GM19238 (cell line): ENCODE results near the gene SMU1.
"Not testable (repeated sequence)": the region's sequence is repeated elsewhere in the genome, so short reads cannot be mapped to it uniquely, and the experiment has no call there.

ENCODE experiments used
- DNase-seq: peaks from one replicate; pipeline ENCODE4 v3.0.0; 2011; ENCODE audit warnings: low spot score; ENCODE audit not compliant: insufficient read length

Gene SMU1

DNA sequence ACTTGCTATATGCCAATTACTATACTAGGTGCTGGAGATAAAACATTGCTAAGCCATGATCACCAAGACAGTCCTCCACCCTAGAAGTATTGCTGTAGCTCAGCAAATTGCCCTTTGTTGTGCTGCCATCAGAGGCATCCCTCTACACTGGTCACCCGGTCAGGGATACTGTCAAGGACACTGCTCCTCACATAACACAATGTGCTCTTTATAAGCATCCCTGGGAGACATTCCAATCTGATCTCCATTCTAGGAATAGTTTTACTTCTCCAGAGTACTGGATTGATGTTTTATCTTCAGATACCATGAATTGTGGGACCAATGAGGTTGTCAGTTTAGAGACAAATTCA, 61.8 kb downstream of the SMU1 start:
- no peak for DNase-seq

DNA sequence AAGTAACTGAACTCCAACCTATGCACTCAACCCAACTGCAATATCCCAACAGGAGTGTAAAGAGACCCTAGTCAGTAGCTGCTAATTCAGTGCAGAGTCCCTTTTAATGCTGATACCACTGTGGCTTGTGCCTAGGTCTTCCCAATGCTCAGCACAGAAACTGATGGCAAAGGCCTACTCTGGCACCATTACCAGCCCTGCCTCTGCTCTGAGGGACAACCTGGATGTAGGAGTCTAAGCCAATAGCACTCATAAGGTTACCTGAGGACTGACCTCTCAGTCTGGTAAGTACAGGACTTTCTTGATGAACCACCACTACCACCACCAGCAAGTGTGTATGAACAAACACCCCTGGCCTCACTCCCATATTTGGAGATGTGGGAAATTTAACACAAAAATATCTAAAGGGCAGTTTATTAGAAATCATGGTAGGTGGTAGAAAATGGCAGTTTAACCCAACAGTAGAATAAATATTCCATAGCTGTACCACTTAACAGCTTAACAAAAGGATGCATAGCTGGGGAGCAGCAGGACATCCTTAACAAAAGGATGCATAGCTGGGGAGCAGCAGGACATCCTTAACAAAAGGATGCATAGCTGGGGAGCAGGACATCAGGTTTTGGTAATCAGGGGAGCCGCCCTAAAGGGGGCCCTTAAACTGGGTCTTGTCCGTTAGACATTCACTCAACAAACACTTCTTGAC, 62.4 kb downstream of the SMU1 start:
- no peak for DNase-seq

DNA sequence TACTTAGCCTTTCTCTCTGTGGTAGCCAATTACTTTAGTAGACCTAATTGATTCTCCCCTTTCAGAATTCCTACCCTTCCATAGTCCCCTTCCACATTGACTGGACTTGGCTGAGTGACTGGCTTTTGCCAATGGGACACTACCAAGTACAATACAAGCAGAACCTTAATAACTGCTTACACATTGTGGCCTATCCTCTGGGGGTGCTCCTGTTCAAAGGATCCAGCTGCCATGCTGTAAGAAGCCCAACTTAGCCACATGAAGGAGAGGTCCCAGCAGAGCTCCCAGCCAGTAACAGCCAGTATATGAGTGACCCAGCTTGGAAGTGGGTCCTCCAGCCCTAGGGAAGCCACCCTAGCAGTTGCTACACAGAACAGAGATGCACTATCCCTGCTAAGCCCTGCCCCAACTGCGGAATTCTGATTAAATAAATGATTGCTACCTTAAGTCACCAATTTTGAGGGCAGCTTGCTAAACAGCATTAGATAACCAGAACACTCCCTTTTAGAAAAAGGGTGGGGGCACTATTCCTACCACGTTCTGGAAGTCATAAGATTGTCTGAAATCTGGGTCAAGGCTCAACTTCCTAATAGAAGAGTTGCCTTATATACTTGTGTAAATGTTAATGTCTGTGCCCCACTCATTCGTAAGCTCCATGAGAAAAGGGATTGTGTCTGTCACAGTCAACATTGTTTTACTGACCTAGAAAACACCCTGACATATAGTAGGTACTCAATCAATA, 64.0 kb downstream of the SMU1 start:
- no peak for DNase-seq

DNA sequence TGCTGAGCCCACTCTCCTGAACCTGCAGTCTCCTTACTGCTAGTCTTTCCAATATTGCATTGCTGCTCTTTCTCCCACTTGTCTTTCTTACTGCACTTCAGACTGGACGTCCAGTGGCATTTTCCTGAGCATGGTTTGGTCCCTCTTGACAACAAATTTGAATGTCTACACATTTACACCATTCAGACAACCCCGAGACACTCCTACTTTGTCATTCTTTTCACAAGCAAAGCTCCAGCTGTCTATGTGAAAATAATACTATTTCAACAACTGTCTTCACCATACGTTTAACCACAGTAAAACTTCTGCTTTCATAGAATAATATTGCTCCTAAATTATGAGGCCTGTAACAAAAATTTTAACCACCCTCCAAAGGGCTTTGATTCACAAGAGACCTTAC, 64.6 kb downstream of the SMU1 start:
- DNase-seq: no peak

DNA sequence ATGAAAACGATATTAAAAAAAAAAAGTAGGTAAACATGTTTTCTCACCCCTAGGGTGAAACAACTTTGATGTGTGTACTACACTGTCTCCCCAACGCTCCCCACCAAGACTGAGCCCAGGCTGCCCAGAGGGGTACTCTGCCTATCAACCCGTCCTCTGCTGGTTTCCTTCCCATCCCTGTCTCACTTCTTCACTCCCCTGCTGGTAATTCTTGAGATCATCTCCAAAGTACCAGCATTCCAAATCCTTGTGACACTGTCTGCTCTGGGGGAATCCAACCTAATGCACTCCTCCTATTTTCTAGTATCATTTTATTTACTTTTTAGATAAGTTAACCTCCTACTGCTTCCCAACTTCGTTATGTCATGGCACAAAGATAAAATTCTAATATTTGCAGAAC, 68.7 kb downstream of the SMU1 start:
- DNase-seq: no peak

DNA sequence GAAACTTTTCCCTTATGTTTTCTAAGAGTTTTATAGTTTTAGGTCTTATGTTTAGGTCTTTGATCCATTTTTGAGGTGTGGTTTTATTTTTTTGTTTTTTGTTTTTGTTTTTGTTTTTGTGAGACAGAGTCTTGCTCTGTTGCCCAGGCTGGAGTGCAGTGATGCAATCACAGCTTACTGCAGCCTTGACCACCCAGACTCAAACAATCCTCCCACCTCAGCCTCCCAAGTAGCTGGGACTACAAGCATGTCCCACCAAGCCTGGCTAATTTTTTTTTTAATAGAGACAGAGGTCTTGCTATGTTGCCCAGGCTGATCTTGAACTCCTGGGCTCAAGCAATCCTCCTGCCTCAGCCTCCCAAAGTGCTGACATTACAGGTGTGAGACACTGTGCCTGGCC, 71.1 kb downstream of the SMU1 start:
- DNase-seq: not testable (repeated sequence)

DNA sequence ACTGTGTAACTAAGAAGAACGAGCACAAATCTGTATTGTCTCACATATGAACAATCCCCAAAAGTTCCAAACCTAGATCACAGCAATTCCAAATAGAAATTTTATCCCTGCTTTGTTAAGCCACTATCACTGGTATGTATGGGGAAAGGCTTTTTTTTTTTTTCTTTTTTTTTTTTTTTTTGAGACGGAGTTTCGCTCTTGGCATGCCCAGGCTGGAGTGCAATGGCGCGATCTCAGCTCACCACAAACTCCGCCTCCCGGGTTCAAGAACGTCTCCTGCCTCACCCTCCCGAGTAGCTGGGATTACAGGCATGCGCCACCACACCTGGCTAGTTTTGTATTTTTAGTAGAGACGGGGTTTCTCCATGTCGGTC, 75.8 kb downstream of the SMU1 start:
- not testable (repeated sequence) for DNase-seq

DNA sequence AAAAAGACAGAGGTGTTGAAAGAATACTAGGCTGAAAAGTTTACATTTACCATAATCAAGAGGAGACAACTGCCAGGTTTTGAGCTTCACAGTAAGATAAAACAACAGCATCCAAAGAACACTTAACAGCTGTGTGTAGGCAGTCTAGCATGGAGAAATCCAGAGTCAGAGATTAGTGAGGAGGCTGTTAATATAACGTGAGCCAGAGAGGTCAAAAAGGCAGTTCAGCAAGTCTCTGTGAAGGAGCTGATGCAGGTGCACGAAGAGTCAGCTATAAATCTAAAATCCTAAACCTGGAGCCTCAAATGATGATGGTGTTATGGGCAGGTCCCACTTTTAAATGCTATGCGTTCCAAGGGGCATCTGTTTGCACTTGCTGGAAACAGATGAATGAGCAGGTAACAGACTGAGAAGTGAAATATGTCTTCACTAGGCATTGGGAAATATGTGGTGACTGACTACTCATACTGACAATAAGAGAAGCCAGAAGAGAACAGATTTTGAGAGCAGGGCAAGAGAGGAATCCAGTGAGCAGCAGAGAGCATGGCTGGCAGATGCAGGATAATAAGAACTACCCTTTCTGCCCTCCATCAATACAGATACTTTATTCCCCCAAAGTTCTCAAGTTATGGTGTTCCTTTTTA, 83.8 kb downstream of the SMU1 start:
- DNase-seq: no peak

DNA sequence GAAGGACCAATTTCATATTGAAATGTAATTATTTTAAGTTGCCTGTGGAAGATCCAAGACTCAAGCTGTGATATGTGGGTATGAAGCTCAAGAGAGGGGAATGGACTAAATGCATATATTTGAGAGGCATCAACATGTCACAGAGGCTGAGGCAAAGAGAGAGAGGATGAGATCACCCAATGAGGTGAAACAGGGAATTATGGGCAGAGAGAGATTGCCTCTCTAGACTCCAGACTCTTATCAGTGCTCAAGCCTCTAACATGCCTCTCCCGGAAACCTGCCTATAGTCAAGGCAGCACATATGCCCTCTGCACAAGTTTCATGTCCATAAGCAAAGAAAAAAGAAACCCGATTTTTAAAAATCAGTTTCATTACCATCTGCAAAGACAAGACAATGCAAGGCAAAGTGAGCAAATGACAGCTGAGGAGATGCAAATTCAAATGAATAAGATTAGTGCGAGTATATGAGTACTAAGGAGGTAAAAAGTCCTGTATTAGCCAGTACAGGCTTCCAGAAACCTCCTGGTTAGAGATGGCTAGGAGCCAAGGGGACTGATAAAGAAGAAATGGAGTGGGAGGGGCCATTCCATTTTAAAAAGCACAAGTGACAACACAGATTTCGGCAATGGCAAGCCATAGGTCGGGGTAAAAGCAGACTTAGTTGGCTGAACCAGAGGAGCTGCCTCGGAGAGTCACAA, 84.4 kb downstream of the SMU1 start:
- no peak for DNase-seq
